Gastroesophageal sphincter (tissue), 4 donors: Measurements from ENCODE around the gene ST8SIA3. TPM values are rescaled to one million over a fixed set of nuclear protein-coding genes. Genes with fewer than 3 reads are reported as not detected.

Experiments
- ATAC-seq: fragments of 150-250 bp; one replicate; pipeline ENCODE4 v1.9.1; 2016; ENCODE audit warnings: mild to moderate bottlenecking, moderate library complexity
- H3K27ac ChIP-seq, 4 donors: fragments of 200-600 bp; sonication (generic) in 3 of 4; 1 replicate in 3 of 4; 2 replicates in 1 of 4; pipeline ENCODE4 v1.5.1; 2016 to 2019
- H3K27me3 ChIP-seq: fragments of 200-600 bp; sonication (generic); one replicate; pipeline ENCODE4 v1.5.1; 2019
- H3K36me3 ChIP-seq, 2 donors: fragments of 200-600 bp; sonication (generic); one replicate each; pipeline ENCODE4 v1.5.1; 2019; ENCODE audit warnings: control low read depth in 1 of 2
- H3K4me1 ChIP-seq, 3 donors: fragments of 200-600 bp; sonication (generic); 1 replicate in 2 of 3; 2 replicates in 1 of 3; pipeline ENCODE4 v1.5.1; 2016 to 2019; ENCODE audit warnings: control low read depth in 2 of 3
- H3K4me3 ChIP-seq, 2 donors: fragments of 200-600 bp; sonication (generic); one replicate each; pipeline ENCODE4 v1.5.1; 2019; ENCODE audit warnings: mild to moderate bottlenecking in 1 of 2, moderate library complexity in 1 of 2
- H3K9me3 ChIP-seq, 3 donors: fragments of 200-600 bp; sonication (generic); one replicate each; pipeline ENCODE4 v1.5.1; 2017 to 2019; ENCODE audit warnings: control low read depth in 2 of 3
- CTCF ChIP-seq, 4 experiments: fragments of 200-600 bp in 2 of 4; fragments of 450-650 bp in 2 of 4; sonication (generic) in 1 of 4; IDR thresholded peaks; one replicate each; pipeline ENCODE4 v1.5.1; 2017 to 2019; ENCODE audit warnings: antibody characterized with exemption in 4 of 4, mild to moderate bottlenecking in 2 of 4, moderate library complexity in 2 of 4
- EP300 ChIP-seq: sonication (generic); formaldehyde crosslinking; IDR thresholded peaks from one replicate; pipeline ENCODE4 v1.6.1; 2017; ENCODE audit warnings: antibody characterized with exemption, mild to moderate bottlenecking
- POLR2A ChIP-seq, 2 donors: fragments of 450-650 bp; IDR thresholded peaks; one replicate each; pipeline ENCODE4 v1.6.1; 2017; ENCODE audit warnings: antibody characterized with exemption in 2 of 2, mild to moderate bottlenecking in 2 of 2, moderate library complexity in 1 of 2
- POLR2AphosphoS5 ChIP-seq: sonication (generic); formaldehyde crosslinking; IDR thresholded peaks from one replicate; pipeline ENCODE4 v1.6.1; 2017; ENCODE audit warnings: antibody characterized with exemption
- WGBS, 2 donors: methylation state at CpG; one replicate each; pipeline ENCODE4 v1.1.5; 2018; ENCODE audit warnings: low coverage in 1 of 2; 5-methylcytosine and 5-hydroxymethylcytosine counted together
- total RNA-seq, 4 donors: library from RNA; depleted of rRNA; stranded (reverse); fragments of >200 nt; gene quantifications; one replicate each; pipeline ENCODE4 v1.1.0, GENCODE V29; 2016

Gene ST8SIA3
- total RNA-seq, 4 donors from 2014 or later = under 0.01 to 0.04 TPM; not detected in 2

GRCh38 chr18:57326718-57327323 is 25.5 kb upstream of the ST8SIA3 start:
- Histone ChIP-seq H3K9me3 (no peaks in the 10 kb centered on the region), H3K27ac (no peak overlapping the region), H3K4me3 (no peak overlapping the region), H3K4me1 (no peaks in the 10 kb centered on the region), H3K36me3 (no peaks in the 10 kb centered on the region), H3K27me3 (peaks cover 11% of the 10 kb centered on the region)
- no peak for TF ChIP-seq POLR2AphosphoS5
- no peak for TF ChIP-seq CTCF (IDR thresholded peaks at IDR 0.05)
- no peak for TF ChIP-seq EP300
- no peak for TF ChIP-seq POLR2A (IDR thresholded peaks at IDR 0.05)
- ATAC-seq = no peak
- 37 to 38% methylated on average over 4 to 8 of the region's 8 CpGs for WGBS, 2 donors

- Histone ChIP-seq H3K9me3 (no peaks in the 10 kb centered on the region), H3K36me3 (no peaks in the 10 kb centered on the region), H3K27ac (no peak overlapping the region), H3K4me3 (no peak overlapping the region), H3K4me1 (no peaks in the 10 kb centered on the region), H3K27me3 (peaks cover 4% of the 10 kb centered on the region)
- 76 to 89% methylated on average over 1 to 3 of the region's 3 CpGs for WGBS, 2 donors
- ATAC-seq = no peak
- TF ChIP-seq POLR2AphosphoS5 (no peak), POLR2A (IDR thresholded peaks at IDR 0.05) (no peak), CTCF (IDR thresholded peaks at IDR 0.05) (no peak), EP300 (no peak)
Measured at GRCh38 chr18:57328665-57329064, 23.7 kb upstream of the ST8SIA3 start.

GRCh38 chr18:57329856-57330255 is 22.5 kb upstream of the ST8SIA3 start:
- TF ChIP-seq CTCF (IDR thresholded peaks at IDR 0.05) (no peak), POLR2AphosphoS5 (no peak), EP300 (no peak), POLR2A (IDR thresholded peaks at IDR 0.05) (no peak)
- Histone ChIP-seq H3K4me3 (no peak overlapping the region), H3K27me3 (peaks cover 4% of the 10 kb centered on the region), H3K27ac (no peak overlapping the region), H3K36me3 (no peaks in the 10 kb centered on the region), H3K4me1 (no peaks in the 10 kb centered on the region), H3K9me3 (no peaks in the 10 kb centered on the region)
- no peak for ATAC-seq
- 60 to 71% methylated on average over 2 to 4 of the region's 5 CpGs for WGBS, 2 donors

- no peak for TF ChIP-seq POLR2AphosphoS5
- TF ChIP-seq EP300 = no peak
- TF ChIP-seq CTCF (IDR thresholded peaks at IDR 0.05) = no peak
- TF ChIP-seq POLR2A (IDR thresholded peaks at IDR 0.05) = no peak
- Histone ChIP-seq H3K9me3 (no peaks in the 10 kb centered on the region), H3K27me3 (peaks cover 4% of the 10 kb centered on the region), H3K4me1 (no peaks in the 10 kb centered on the region), H3K36me3 (no peaks in the 10 kb centered on the region), H3K27ac (no peak overlapping the region), H3K4me3 (no peak overlapping the region)
- 73 to 94% methylated on average over 2 of the region's 2 CpGs for WGBS, 2 donors
- ATAC-seq = no peak
Measured at GRCh38 chr18:57331718-57332117, 20.6 kb upstream of the ST8SIA3 start.

- Histone ChIP-seq H3K36me3 (no peaks in the 10 kb centered on the region), H3K9me3 (no peaks in the 10 kb centered on the region), H3K4me1 (no peaks in the 10 kb centered on the region), H3K4me3 (no peak overlapping the region), H3K27ac (no peak overlapping the region), H3K27me3 (peaks cover 20% of the 10 kb centered on the region)
- ATAC-seq = no peak
- TF ChIP-seq EP300 (no peak), POLR2AphosphoS5 (no peak), POLR2A (IDR thresholded peaks at IDR 0.05) (no peak), CTCF (IDR thresholded peaks at IDR 0.05) (no peak)
- 41% methylated on average over 4 of the region's 5 CpGs; no CpG with 5 or more reads in 1 of the 2 donors for WGBS, 2 donors
Measured at GRCh38 chr18:57333940-57334339, 18.4 kb upstream of the ST8SIA3 start.
